Transverse colon (tissue), 3 donors: ENCODE results near the gene SMCR8.

Experiments
- EP300 ChIP-seq: sonication (generic); formaldehyde crosslinking; IDR thresholded peaks from one replicate; pipeline ENCODE4 v1.6.1; 2017; ENCODE audit warnings: antibody characterized with exemption, low read depth
- TF ChIP-seq, protein P1 (sequence below), 5 experiments: fragments of 200-600 bp in 3 of 5; fragments of 450-650 bp in 2 of 5; sonication (generic) in 3 of 5; IDR thresholded peaks; 1 replicate in 2 of 5; 2 replicates in 3 of 5; pipeline ENCODE4 v1.5.1; 2016 to 2017; ENCODE audit warnings: antibody characterized with exemption in 5 of 5, inconsistent platforms in 3 of 5, mild to moderate bottlenecking in 2 of 5, moderate library complexity in 1 of 5

DNA sequence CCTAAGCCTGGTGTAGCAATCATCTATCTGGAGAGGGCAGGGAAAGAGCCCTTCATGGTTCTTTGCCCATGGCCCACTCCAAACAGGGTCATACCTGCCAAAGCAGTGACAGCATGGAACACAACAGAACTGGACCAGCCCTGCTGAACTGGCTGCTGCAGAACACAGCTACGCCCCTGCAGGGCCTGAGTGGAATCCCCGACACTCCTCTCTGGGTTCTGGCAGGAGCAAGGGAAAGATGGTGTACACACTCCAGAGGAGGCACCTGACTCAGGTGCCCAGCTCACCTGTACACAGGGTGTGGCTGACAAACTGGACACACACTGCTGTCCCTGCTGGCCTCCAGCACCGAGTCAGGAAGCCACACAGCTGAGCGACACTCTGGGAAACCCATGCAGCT lies 34.8 kb upstream of the SMCR8 start:
- TF ChIP-seq, protein P1, sequence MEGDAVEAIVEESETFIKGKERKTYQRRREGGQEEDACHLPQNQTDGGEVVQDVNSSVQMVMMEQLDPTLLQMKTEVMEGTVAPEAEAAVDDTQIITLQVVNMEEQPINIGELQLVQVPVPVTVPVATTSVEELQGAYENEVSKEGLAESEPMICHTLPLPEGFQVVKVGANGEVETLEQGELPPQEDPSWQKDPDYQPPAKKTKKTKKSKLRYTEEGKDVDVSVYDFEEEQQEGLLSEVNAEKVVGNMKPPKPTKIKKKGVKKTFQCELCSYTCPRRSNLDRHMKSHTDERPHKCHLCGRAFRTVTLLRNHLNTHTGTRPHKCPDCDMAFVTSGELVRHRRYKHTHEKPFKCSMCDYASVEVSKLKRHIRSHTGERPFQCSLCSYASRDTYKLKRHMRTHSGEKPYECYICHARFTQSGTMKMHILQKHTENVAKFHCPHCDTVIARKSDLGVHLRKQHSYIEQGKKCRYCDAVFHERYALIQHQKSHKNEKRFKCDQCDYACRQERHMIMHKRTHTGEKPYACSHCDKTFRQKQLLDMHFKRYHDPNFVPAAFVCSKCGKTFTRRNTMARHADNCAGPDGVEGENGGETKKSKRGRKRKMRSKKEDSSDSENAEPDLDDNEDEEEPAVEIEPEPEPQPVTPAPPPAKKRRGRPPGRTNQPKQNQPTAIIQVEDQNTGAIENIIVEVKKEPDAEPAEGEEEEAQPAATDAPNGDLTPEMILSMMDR (IDR thresholded peaks at IDR 0.05): no peak
- no peak for TF ChIP-seq EP300
